ENCODE measurements around the gene ZDHHC14.

GRCh38 chr6:157538168-157538567, 157.2 kb downstream of the ZDHHC14 start:
- TF ChIP-seq ZNF274 (IDR thresholded peaks at IDR 0.05; ENCODE audit: low read depth, low read length): no peak
- no peak for TF ChIP-seq YY1 (IDR thresholded peaks at IDR 0.05; ENCODE audit: insufficient read depth, insufficient read length)
